Stimulated activated CD8-positive, alpha-beta memory T cell treated with anti-CD3 and anti-CD28 coated beads, Interleukin-7, amount 100 ng/mL, for 24 hours (primary cell): ENCODE results near the gene RTEL1.

ENCODE experiments used
- DNase-seq: peaks from one replicate; pipeline ENCODE4 v3.0.0-alpha.2; 2020; ENCODE audit warnings: low read depth

RTEL1 gene

GRCh38 chr20:63699466-63700198 lies 41.5 kb downstream of the RTEL1 start:
- no peak for DNase-seq

GRCh38 chr20:63700199-63701050 lies 42.3 kb downstream of the RTEL1 start:
- no peak for DNase-seq

GRCh38 chr20:63701051-63701328 lies 42.9 kb downstream of the RTEL1 start:
- DNase-seq = no peak

GRCh38 chr20:63701329-63702035 lies 43.4 kb downstream of the RTEL1 start:
- DNase-seq = no peak

GRCh38 chr20:63702036-63702665 lies 44.0 kb downstream of the RTEL1 start:
- no peak for DNase-seq

- no peak for DNase-seq
Measured at GRCh38 chr20:63702751-63703470, 44.8 kb downstream of the RTEL1 start.

- no peak for DNase-seq
Measured at GRCh38 chr20:63703471-63703975, 45.4 kb downstream of the RTEL1 start.

- DNase-seq = no peak
Measured at GRCh38 chr20:63703976-63704748, 46.0 kb downstream of the RTEL1 start.

- DNase-seq = no peak
Measured at GRCh38 chr20:63704749-63705117, 46.6 kb downstream of the RTEL1 start.

GRCh38 chr20:63705232-63706026 lies 47.3 kb downstream of the RTEL1 start:
- no peak for DNase-seq

GRCh38 chr20:63706027-63706695 lies 48.0 kb downstream of the RTEL1 start:
- DNase-seq = no peak

GRCh38 chr20:63706852-63707557 lies 48.9 kb downstream of the RTEL1 start:
- no peak for DNase-seq

GRCh38 chr20:63707558-63708300 lies 49.6 kb downstream of the RTEL1 start, which contains the start of the genes ARFRP1 and ZGPAT:
TSS of gene ARFRP1 (minus strand) at chr20:63707976. CDS start at chr20:63707091, 885 bp downstream.
TSS of gene ZGPAT (plus strand) at chr20:63708039. CDS start at chr20:63708581, 542 bp downstream.
- DNase-seq = peak; percentile 70

- no peak for DNase-seq
Measured at GRCh38 chr20:63708301-63709148, 50.4 kb downstream of the RTEL1 start.

- DNase-seq = no peak
Measured at GRCh38 chr20:63709149-63709527, 51.0 kb downstream of the RTEL1 start.

- DNase-seq = no peak
Measured at GRCh38 chr20:63711085-63711645, 53.1 kb downstream of the RTEL1 start.

- no peak for DNase-seq
Measured at GRCh38 chr20:63712191-63712590, 54.1 kb downstream of the RTEL1 start.
